ENCODE results near the gene GAS7.

- no peak for TF ChIP-seq POLR2A (IDR thresholded peaks at IDR 0.05)
- TF ChIP-seq, protein P1, sequence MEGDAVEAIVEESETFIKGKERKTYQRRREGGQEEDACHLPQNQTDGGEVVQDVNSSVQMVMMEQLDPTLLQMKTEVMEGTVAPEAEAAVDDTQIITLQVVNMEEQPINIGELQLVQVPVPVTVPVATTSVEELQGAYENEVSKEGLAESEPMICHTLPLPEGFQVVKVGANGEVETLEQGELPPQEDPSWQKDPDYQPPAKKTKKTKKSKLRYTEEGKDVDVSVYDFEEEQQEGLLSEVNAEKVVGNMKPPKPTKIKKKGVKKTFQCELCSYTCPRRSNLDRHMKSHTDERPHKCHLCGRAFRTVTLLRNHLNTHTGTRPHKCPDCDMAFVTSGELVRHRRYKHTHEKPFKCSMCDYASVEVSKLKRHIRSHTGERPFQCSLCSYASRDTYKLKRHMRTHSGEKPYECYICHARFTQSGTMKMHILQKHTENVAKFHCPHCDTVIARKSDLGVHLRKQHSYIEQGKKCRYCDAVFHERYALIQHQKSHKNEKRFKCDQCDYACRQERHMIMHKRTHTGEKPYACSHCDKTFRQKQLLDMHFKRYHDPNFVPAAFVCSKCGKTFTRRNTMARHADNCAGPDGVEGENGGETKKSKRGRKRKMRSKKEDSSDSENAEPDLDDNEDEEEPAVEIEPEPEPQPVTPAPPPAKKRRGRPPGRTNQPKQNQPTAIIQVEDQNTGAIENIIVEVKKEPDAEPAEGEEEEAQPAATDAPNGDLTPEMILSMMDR (IDR thresholded peaks at IDR 0.05): no peak
Measured at GRCh38 chr17:9899280-9900043, 298.9 kb downstream of the GAS7 start.
